Fibroblast of lung (primary cell): Measurements from ENCODE around the gene NYAP1. TPM values are rescaled to one million over a fixed set of nuclear protein-coding genes. Genes with fewer than 3 reads are reported as not detected.
A peak's percentile ranks its signal among the peaks of the same experiment; 100 is the strongest.

Experiments used
- DNase-seq, 2 donors: peaks; one replicate each; pipeline versions ENCODE4 v3.0.0 to v3.0.0-alpha.2; 2010; ENCODE audit warnings: low read depth in 2 of 2
- H2AFZ ChIP-seq: 2 replicates; pipeline ENCODE4 v1.5.1; 2012; ENCODE audit warnings: low read length, control low read depth, inconsistent platforms
- H3K27ac ChIP-seq: 2 replicates; pipeline ENCODE4 v1.5.1; 2011; ENCODE audit warnings: low read length, control low read depth; ENCODE audit not compliant: insufficient read depth
- H3K27me3 ChIP-seq: 2 replicates; pipeline ENCODE4 v1.5.1; 2011; ENCODE audit warnings: mild to moderate bottlenecking, low read length; ENCODE audit not compliant: control insufficient read depth, insufficient read depth
- H3K36me3 ChIP-seq: 2 replicates; pipeline ENCODE4 v1.5.1; 2011; ENCODE audit warnings: low read length; ENCODE audit not compliant: control insufficient read depth, insufficient read depth
- H3K4me1 ChIP-seq: 2 replicates; pipeline ENCODE4 v1.5.1; 2011; ENCODE audit warnings: low read length; ENCODE audit not compliant: control insufficient read depth, insufficient read depth; ENCODE audit errors: extremely low read depth
- H3K4me2 ChIP-seq: 2 replicates; pipeline ENCODE4 v1.5.1; 2011; ENCODE audit warnings: low read length, control low read depth; ENCODE audit not compliant: insufficient read depth; ENCODE audit errors: extremely low read depth
- H3K4me3 ChIP-seq, 4 experiments: fragments of 200-600 bp in 1 of 4; sonication (generic) in 1 of 4; replicated peaks in 1 of 4; 2 replicates each; pipeline ENCODE4 v1.5.1; 2011 to 2016; ENCODE audit warnings: low read length in 4 of 4, low read depth in 3 of 4, mild to moderate bottlenecking in 3 of 4, control low read depth in 2 of 4, inconsistent platforms in 1 of 4, mixed read lengths in 1 of 4; ENCODE audit not compliant: insufficient read depth in 1 of 4; ENCODE audit errors: control extremely low read depth in 1 of 4
- H3K79me2 ChIP-seq: 2 replicates; pipeline ENCODE4 v1.5.1; 2012; ENCODE audit warnings: mild to moderate bottlenecking, low read length, inconsistent platforms; ENCODE audit not compliant: control insufficient read depth, insufficient read depth
- H3K9ac ChIP-seq: 2 replicates; pipeline ENCODE4 v1.5.1; 2011; ENCODE audit warnings: mild to moderate bottlenecking, low read length, control low read depth; ENCODE audit not compliant: insufficient read depth
- H3K9me3 ChIP-seq: 2 replicates; pipeline ENCODE4 v1.5.1; 2012; ENCODE audit warnings: low read depth, low read length; ENCODE audit not compliant: control insufficient read depth, insufficient read depth
- H4K20me1 ChIP-seq: 2 replicates; pipeline ENCODE4 v1.5.1; 2011; ENCODE audit warnings: low read length; ENCODE audit not compliant: control insufficient read depth, insufficient read depth; ENCODE audit errors: extremely low read depth
- CTCF ChIP-seq, 2 donors: IDR thresholded peaks in 1 of 2; conservative IDR thresholded peaks in 1 of 2; 1 replicate in 1 of 2; 2 replicates in 1 of 2; pipeline ENCODE4 v1.5.1; 2011 to 2012; ENCODE audit warnings: low read length in 2 of 2, control low read depth in 1 of 2, inconsistent platforms in 1 of 2, low read depth in 1 of 2, mild to moderate bottlenecking in 1 of 2
- EZH2 ChIP-seq: IDR thresholded peaks from 2 replicates; pipeline ENCODE4 v1.5.1; 2012; ENCODE audit warnings: low read length, control low read depth, mild to moderate bottlenecking; ENCODE audit errors: missing control alignments
- polyA plus RNA-seq, 2 donors: library from polyadenylated mRNA; depleted of rRNA in 1 of 2; stranded (reverse) in 1 of 2; unstranded in 1 of 2; fragments of >200 nt; gene quantifications; 2 replicates each; pipeline ENCODE4 v1.2.1, GENCODE V29; 2011 to 2012; ENCODE audit warnings: missing spikeins in 1 of 2
- total RNA-seq: library from RNA; depleted of rRNA; stranded (reverse); fragments of >200 nt; gene quantifications from 2 replicates; pipeline ENCODE4 v1.2.1, GENCODE V29; 2014

The NYAP1 gene
- total and polyA plus RNA-seq, 2 donors (not counting 1 experiment from before 2014, with no cell fraction given), result 0.18 to 0.33 TPM

GRCh38 chr7:100476903-100477870 lies 6.5 kb upstream of the NYAP1 start:
- no peaks in the 10 kb centered on the region for H3K9me3 ChIP-seq
- peak overlapping the region; percentile 40 for H3K9ac ChIP-seq
- H3K4me2 ChIP-seq, result peak overlapping the region; percentile 90
- H4K20me1 ChIP-seq, result no peaks in the 10 kb centered on the region
- peak overlapping the region; percentile 93 to 95 (median 93) for H3K4me3 ChIP-seq
- DNase-seq, result no peak
- peak overlapping the region; percentile 44 for H3K27ac ChIP-seq
- peaks cover 10% of the 10 kb centered on the region for H3K4me1 ChIP-seq
- TF ChIP-seq CTCF (conservative IDR thresholded peaks at IDR 0.05 in 1 of 2, IDR thresholded peaks at IDR 0.05 in 1 of 2; ENCODE audit: low read depth in 1 of 2, low read length in 2 of 2) (peak in 1 of 2 donors; percentile 21), EZH2 (no peak)
- peaks cover 2% of the 10 kb centered on the region for H3K36me3 ChIP-seq
- H3K27me3 ChIP-seq, result no peaks in the 10 kb centered on the region
- peaks cover 42% of the 10 kb centered on the region for H3K79me2 ChIP-seq
- H2AFZ ChIP-seq, result no peak overlapping the region

- Histone ChIP-seq H3K9ac (peak overlapping the region; percentile 82), H4K20me1 (no peaks in the 10 kb centered on the region), H3K27me3 (no peaks in the 10 kb centered on the region), H2AFZ (no peak overlapping the region), H3K9me3 (no peaks in the 10 kb centered on the region), H3K4me2 (peak overlapping the region; percentile 90), H3K4me3 (peak overlapping the region; percentile 93 to 95 (median 93)), H3K4me1 (peaks cover 12% of the 10 kb centered on the region), H3K79me2 (peaks cover 42% of the 10 kb centered on the region), H3K27ac (peak overlapping the region; percentile 76), H3K36me3 (peaks cover 2% of the 10 kb centered on the region)
- no peak for DNase-seq
- TF ChIP-seq EZH2 (no peak), CTCF (conservative IDR thresholded peaks at IDR 0.05 in 1 of 2, IDR thresholded peaks at IDR 0.05 in 1 of 2; ENCODE audit: low read depth in 1 of 2, low read length in 2 of 2) (no peak)
These were observed 5.9 kb upstream of the NYAP1 start for GRCh38 chr7:100477871-100478267.

GRCh38 chr7:100478958-100479660 lies 4.6 kb upstream of the NYAP1 start, which contains the start of gene TSC22D4:
TSS of gene TSC22D4 (minus strand) at chr7:100479214. CDS start at chr7:100478038, 1,176 bp downstream.
- Histone ChIP-seq H3K9ac (peak within 1 kb of the TSS; percentile 82), H2AFZ (peak within 1 kb of the TSS; percentile 69), H3K27ac (peak within 1 kb of the TSS; percentile 76), H3K4me1 (peaks cover 11% of the 10 kb centered on the region), H3K27me3 (no peaks in the 10 kb centered on the region), H3K9me3 (no peaks in the 10 kb centered on the region), H3K36me3 (peaks cover 2% of the 10 kb centered on the region), H4K20me1 (no peaks in the 10 kb centered on the region), H3K4me2 (peak within 1 kb of the TSS; percentile 90), H3K79me2 (peaks cover 42% of the 10 kb centered on the region), H3K4me3 (peak within 1 kb of the TSS; percentile 93 to 95 (median 93))
- TF ChIP-seq CTCF (conservative IDR thresholded peaks at IDR 0.05 in 1 of 2, IDR thresholded peaks at IDR 0.05 in 1 of 2; ENCODE audit: low read depth in 1 of 2, low read length in 2 of 2), result no peak
- TF ChIP-seq EZH2, result no peak
- peak; percentile 94 to 96 for DNase-seq
